ENCODE results near the gene CCDC90B. TPM values are rescaled to one million over a fixed set of nuclear protein-coding genes. Genes with fewer than 3 reads are reported as not detected.

The CCDC90B gene
- total and polyA plus RNA-seq, 2 of the 13 experiments (the other 11 are each of a cell fraction or from before 2014, with no cell fraction given), result 17.1 to 46.1 TPM

DNA sequence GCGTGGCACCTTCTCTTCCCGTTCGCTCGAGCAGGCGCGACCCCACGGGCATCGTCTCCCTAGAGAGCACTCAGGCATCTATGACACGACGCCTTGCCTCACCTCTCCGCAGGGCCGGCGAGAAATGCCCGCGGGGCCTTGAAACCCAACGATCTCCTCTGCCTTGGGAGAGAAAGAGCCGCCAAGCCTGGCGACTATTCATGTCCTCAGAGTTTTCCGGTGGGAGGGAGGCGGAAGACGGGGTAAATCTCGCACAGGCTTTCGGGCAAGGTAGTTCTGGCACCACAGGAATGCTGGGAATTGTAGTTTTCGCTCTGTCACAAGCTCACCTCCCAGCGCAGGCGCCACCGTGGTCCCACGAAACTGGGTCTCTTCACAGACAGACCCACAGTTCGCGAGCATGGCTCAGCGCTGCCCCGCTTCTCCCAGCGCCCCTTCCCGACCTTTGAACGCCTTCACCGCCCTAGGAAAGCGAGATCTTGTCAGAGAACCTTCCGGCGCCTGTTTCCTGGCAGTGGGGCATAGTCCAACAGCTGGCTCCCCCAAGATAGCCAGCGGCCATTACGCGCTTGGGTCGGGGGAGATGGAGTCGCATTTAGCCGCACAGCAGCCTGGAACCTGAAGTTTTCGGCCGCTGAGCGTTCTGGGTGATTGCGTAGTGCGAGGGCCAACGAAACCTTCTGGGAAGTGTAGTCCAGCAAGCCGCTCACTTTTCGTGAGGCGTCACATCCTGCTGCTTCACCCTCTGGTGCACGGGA, at the start of gene CCDC90B (continued):
- TF ChIP-seq, protein P1, sequence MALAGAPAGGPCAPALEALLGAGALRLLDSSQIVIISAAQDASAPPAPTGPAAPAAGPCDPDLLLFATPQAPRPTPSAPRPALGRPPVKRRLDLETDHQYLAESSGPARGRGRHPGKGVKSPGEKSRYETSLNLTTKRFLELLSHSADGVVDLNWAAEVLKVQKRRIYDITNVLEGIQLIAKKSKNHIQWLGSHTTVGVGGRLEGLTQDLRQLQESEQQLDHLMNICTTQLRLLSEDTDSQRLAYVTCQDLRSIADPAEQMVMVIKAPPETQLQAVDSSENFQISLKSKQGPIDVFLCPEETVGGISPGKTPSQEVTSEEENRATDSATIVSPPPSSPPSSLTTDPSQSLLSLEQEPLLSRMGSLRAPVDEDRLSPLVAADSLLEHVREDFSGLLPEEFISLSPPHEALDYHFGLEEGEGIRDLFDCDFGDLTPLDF (CRISPR knock-in tag; IDR thresholded peaks at IDR 0.05), result no peak; the same call in none of the 2 replicates
- no peak for TF ChIP-seq ZNF83 (CRISPR knock-in tag; IDR thresholded peaks at IDR 0.05; ENCODE audit: borderline replicate concordance)

DNA sequence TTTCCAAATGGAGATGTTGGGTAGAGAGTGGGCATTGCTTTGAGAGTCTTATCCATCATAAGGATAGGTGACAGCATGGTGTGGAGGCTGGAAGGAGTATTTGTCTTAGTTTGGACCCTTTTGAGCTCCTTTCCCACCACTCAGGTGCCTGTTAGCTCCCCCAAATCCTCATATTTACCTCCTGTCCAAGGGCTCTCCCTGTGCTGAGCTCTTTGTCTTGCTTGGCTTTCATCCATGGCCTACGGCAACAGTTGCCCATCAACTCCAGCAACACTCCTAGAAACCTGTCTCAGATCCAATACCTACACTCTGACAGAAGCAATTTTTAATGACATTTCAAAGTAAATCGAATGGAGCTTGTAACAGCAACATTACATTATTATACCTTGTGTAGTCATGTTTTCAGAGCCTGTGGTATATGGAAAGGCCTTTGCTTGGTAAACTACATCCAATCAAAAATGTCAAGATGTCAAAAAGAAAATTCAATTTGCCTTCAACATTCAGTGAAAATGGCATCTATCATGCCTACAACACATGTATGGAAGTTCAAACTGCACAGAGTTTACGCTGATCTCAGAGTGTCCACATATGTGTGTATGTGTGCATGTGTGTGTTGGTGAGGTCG, 49.4 kb upstream of the CCDC90B start:
- Histone ChIP-seq H3K4me2 (ENCODE audit: low read depth, low read length) (no peak overlapping the region), H3K9me3 (ENCODE audit: low read length) (no peaks in the 10 kb centered on the region), H3K4me3 (replicated peaks in 1 of 3; ENCODE audit: insufficient read depth in 1 of 3, low read depth in 2 of 3, low read length in 3 of 3) (no peak overlapping the region), H3K9ac (ENCODE audit: insufficient read depth, low read depth, low read length) (no peak overlapping the region), H3K4me1 (ENCODE audit: insufficient read depth, low read length) (no peaks in the 10 kb centered on the region), H4K20me1 (ENCODE audit: insufficient read depth, low read length) (no peaks in the 10 kb centered on the region), H3K79me2 (ENCODE audit: insufficient read depth, low read length) (no peaks in the 10 kb centered on the region), H3K27me3 (ENCODE audit: control insufficient read depth in 1 of 2, insufficient read depth in 2 of 2, low read length in 2 of 2) (no peaks in the 10 kb centered on the region), H3K27ac (ENCODE audit: extremely low read length, insufficient read depth, low read length) (no peak overlapping the region), H2AFZ (ENCODE audit: low read length) (no peak overlapping the region), H3K36me3 (replicated peaks in 1 of 2; ENCODE audit: control insufficient read depth in 1 of 2, insufficient read depth in 2 of 2, low read length in 2 of 2) (no peaks in the 10 kb centered on the region)
- in situ Hi-C loops (cut with HindIII; ENCODE audit: extremely low pct_ligation_motif_present, low pct_unique_long_range_greater_than_20kb), result no loop called here
- DNase-seq (ENCODE audit: low spot score) (no peak), FAIRE-seq (no peak), ATAC-seq (no peak)
- CTCF ChIA-PET (ENCODE audit: low intra/inter-chr PET ratio, low total read pairs), result no interaction called here
- no peak for TF ChIP-seq STAG1 (CRISPR knock-in tag; IDR thresholded peaks at IDR 0.05)
- no peak for TF ChIP-seq ZNF598 (CRISPR knock-in tag; IDR thresholded peaks at IDR 0.05; ENCODE audit: borderline replicate concordance)
- TF ChIP-seq, protein P2, sequence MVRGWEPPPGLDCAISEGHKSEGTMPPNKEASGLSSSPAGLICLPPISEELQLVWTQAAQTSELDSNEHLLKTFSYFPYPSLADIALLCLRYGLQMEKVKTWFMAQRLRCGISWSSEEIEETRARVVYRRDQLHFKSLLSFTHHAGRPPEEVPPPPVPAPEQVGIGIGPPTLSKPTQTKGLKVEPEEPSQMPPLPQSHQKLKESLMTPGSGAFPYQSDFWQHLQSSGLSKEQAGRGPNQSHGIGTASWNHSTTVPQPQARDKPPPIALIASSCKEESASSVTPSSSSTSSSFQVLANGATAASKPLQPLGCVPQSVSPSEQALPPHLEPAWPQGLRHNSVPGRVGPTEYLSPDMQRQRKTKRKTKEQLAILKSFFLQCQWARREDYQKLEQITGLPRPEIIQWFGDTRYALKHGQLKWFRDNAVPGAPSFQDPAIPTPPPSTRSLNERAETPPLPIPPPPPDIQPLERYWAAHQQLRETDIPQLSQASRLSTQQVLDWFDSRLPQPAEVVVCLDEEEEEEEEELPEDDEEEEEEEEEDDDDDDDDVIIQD (CRISPR knock-in tag; IDR thresholded peaks at IDR 0.05; ENCODE audit: low read depth), result no peak
- no peak for TF ChIP-seq ATM (IDR thresholded peaks at IDR 0.05; ENCODE audit: borderline replicate concordance)
- TF ChIP-seq, protein P3, sequence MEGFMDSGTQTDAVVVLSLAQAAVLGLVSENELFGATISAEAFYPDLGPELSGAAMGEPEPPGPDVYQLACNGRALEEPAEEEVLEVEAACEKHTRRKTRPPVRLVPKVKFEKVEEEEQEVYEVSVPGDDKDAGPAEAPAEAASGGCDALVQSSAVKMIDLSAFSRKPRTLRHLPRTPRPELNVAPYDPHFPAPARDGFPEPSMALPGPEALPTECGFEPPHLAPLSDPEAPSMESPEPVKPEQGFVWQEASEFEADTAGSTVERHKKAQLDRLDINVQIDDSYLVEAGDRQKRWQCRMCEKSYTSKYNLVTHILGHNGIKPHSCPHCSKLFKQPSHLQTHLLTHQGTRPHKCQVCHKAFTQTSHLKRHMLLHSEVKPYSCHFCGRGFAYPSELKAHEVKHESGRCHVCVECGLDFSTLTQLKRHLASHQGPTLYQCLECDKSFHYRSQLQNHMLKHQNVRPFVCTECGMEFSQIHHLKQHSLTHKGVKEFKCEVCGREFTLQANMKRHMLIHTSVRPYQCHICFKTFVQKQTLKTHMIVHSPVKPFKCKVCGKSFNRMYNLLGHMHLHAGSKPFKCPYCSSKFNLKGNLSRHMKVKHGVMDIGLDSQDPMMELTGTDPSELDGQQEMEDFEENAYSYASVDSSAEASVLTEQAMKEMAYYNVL (CRISPR knock-in tag; IDR thresholded peaks at IDR 0.05; ENCODE audit: borderline replicate concordance), result no peak
- TF ChIP-seq NFE2L1 (CRISPR knock-in tag; IDR thresholded peaks at IDR 0.05; ENCODE audit: borderline replicate concordance), result no peak
- TF ChIP-seq NFYB (CRISPR knock-in tag; IDR thresholded peaks at IDR 0.05), result no peak
- TF ChIP-seq ATF1 (CRISPR knock-in tag; IDR thresholded peaks at IDR 0.05), result no peak
- TF ChIP-seq CCAR2 (optimal IDR thresholded peaks at IDR 0.05; ENCODE audit: low read depth, low read length), result no peak
- TF ChIP-seq MED1 (CRISPR knock-in tag; IDR thresholded peaks at IDR 0.05), result no peak
- TF ChIP-seq GFI1 (CRISPR knock-in tag; IDR thresholded peaks at IDR 0.05; ENCODE audit: borderline replicate concordance), result no peak
- no peak for TF ChIP-seq ZNF460 (CRISPR knock-in tag; IDR thresholded peaks at IDR 0.05; ENCODE audit: borderline replicate concordance)
- BruUV-seq (replicated peaks), result no TSS peak
- POLR2A ChIA-PET, result no interaction called here
- intact Hi-C loops (cut with micrococcal nuclease; ENCODE audit: unreplicated experiment), result no loop called here
- WGBS (ENCODE audit: low lambda C conversion rate), result 48% methylated on average over 4 of the region's 4 CpGs

Measured in HepG2 (cell line).